22Rv1 (cell line): ENCODE data around the gene AUTS2.

ENCODE experiments used
- H3K27ac ChIP-seq: fragments of 450-650 bp; 2 replicates; pipeline ENCODE4 v1.5.1; 2017
- CTCF ChIP-seq: fragments of 450-650 bp; IDR thresholded peaks from 2 replicates; pipeline ENCODE4 v1.5.1; 2017; ENCODE audit warnings: mild to moderate bottlenecking
- ZFX ChIP-seq: fragments of 450-650 bp; IDR thresholded peaks from 2 replicates; pipeline ENCODE4 v1.6.1; 2017; ENCODE audit warnings: antibody characterized with exemption, borderline replicate concordance

The AUTS2 gene

DNA sequence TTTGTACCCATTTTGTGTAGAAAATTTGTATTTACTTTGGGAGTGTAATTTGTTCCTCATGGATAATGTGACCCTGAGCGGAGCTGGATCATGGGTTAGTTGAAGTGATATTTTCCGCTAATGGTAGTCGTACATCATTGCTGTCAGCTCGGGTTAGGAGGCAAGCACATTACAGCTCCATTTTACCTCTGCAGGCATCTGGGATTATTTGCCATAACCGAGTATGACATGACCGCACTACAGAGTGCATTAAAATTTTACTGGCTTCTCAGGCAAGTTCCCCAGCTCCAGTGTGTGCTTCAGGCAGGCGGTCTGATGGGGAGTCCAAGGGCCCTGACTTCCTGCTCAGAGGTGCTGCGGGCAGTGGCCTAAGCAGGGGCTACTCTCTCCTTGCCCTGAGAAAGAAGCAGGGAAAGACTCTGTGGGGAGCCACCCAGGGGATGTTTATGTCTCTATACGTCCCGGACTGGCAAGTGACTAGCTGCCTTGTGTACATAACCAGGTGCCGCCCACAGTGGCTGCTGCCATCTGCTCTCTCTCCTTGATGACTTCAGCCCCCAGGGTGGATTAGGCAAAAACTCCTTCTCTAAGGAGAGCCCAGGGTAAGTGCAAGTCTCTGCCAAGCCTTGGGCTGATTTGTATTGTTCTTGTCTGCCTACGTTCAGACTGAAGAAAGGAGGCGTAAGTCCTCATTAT lies 848.3 kb downstream of the AUTS2 start:
- H3K27ac ChIP-seq, result no peak overlapping the region
- no peak for TF ChIP-seq CTCF
- no peak for TF ChIP-seq ZFX

DNA sequence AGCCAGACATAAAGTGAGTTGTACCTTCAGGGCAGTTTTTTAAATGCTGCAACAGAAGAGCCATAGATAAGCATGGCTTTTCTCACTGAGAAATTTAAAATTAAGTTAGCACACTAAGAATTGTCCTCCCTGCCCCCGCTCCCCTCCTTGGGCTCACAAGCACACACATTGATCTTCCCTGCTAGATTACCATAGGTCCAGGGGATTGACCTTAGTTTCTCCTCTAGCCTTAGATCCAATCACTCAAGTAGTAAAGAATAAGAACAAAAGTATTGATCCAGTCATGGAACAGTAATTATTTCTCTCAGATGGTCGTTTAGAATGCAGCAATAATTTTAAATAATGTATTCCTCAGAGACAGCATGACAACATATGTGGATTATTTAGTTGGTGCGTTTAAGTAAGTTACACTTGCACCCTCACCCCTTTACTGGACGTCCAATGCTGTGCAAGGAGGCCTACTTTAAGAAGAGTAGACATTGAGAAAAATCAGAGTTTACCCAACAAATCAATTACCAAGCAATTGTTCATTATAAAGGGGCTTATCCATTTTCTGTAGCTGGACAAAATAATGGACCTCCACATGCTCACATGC lies 850.1 kb downstream of the AUTS2 start:
- no peak overlapping the region for H3K27ac ChIP-seq
- TF ChIP-seq CTCF (no peak), ZFX (no peak)

GRCh38 chr7:70450731-70451130 lies 852.5 kb downstream of the AUTS2 start:
- no peak for TF ChIP-seq ZFX
- TF ChIP-seq CTCF, result no peak
- no peak overlapping the region for H3K27ac ChIP-seq

GRCh38 chr7:70455925-70456324 lies 857.6 kb downstream of the AUTS2 start:
- TF ChIP-seq CTCF (no peak), ZFX (no peak)
- H3K27ac ChIP-seq, result no peak overlapping the region

DNA sequence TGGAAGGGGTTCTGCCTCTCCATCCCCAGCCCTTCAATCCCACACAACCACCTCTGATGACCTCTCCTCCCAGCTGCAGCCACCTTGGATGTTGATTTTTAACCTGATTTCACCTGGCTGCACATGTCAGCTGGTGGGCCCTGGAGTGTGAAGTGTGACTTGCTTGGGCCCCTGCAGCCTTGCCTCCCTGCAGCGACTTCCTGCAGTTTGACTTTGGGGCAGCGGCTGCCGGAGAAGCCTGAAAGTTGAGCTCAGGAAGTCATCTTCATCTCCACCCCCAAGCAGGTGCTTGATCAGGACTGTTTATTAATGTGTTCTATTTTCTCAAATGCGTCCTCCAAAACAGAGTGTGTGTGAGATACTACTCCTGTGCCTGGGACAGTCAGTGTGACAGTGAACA lies 858.4 kb downstream of the AUTS2 start:
- no peak for TF ChIP-seq ZFX
- TF ChIP-seq CTCF, result no peak
- no peak overlapping the region for H3K27ac ChIP-seq

DNA sequence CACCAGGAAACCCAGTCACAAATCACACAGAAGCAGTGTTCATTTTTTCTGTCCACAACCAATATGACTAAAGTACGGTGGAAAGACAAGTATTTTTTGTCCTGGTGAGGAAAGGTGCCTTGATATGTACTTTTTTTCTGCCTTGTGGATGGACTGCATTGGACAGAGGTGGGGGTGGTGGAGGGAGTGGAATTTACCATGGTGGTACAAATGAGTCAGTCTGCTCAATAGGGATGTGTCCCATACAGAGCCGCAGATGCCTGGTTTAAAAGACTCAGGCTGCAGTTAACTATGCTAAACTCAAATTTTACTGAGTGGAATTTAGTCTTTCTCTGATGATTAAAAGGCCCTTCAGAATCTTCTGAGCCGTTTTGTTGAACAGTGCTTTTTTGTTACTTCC lies 859.2 kb downstream of the AUTS2 start:
- no peak overlapping the region for H3K27ac ChIP-seq
- TF ChIP-seq ZFX, result no peak
- no peak for TF ChIP-seq CTCF

DNA sequence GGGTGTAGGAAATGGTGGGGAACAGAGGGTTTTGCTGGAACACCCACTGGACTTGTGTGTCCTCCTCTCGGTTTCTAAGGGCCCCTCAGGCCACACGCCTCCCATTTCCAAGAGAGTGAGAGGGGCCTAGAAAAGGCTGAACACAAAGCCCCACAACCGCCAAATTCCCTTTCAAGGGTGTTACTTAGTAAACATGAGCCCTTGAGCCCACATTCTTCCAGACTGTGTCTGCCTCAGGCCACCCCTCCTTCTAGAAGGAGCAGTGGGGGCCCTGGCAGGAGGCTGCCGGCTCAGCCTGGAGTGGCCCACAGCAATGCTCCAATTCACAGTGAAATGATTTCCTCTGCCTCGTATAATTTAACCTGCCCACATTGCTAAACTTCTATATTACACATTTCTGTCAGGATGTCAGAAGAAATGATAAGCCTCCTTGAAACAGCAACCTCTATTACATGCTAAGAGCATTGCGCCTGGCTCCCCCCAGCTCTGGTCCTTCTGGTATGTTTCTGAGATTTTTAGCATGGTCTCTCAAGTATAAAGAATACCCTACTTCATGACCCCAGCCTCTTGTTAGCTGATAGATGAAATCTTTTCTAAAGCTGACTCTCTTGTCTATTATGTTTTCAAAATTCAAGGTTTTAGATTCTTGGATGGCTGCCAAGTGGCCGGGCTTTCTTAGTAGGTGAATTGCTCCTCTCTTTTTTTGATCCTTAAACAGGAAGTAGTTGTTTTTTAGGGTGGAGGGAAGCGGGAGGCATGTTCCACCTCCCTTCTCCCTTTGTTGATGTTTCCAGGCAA lies 859.8 kb downstream of the AUTS2 start:
- no peak overlapping the region for H3K27ac ChIP-seq
- TF ChIP-seq ZFX (no peak), CTCF (no peak)
